HepG2 (cell line): ENCODE data around the gene PCYT2. TPM values are rescaled to one million over a fixed set of nuclear protein-coding genes. Genes with fewer than 3 reads are reported as not detected.

Experiments
- ARID3A ChIP-seq: IDR thresholded peaks from 2 replicates; pipeline ENCODE4 v1.6.1; 2012; ENCODE audit warnings: low read depth, low read length, improper control_type of control experiment
- BHLHE40 ChIP-seq: IDR thresholded peaks from 2 replicates; pipeline ENCODE4 v1.6.1; 2011; ENCODE audit warnings: low read length, improper control_type of control experiment
- BRCA1 ChIP-seq: sonication (generic); formaldehyde crosslinking; IDR thresholded peaks from 2 replicates; pipeline ENCODE4 v1.4.0; 2020; ENCODE audit warnings: missing genetic modification reagents
- ERF ChIP-seq: IDR thresholded peaks from 2 replicates; pipeline ENCODE4 v1.6.1; 2018; ENCODE audit warnings: missing biosample characterization, missing genetic modification reagents
- GTF3A ChIP-seq: sonication (generic); formaldehyde crosslinking; conservative IDR thresholded peaks from 2 replicates; pipeline ENCODE4 v1.4.0; 2020; ENCODE audit warnings: mild to moderate bottlenecking, missing genetic modification reagents
- HDAC2 ChIP-seq: sonication (generic); formaldehyde crosslinking; IDR thresholded peaks from 2 replicates; pipeline ENCODE4 v1.4.0; 2020; ENCODE audit warnings: missing genetic modification reagents
- HMG20B ChIP-seq: conservative IDR thresholded peaks from 2 replicates; pipeline ENCODE4 v1.6.1; 2016; ENCODE audit warnings: missing genetic modification reagents, missing compliant biosample characterization
- MBNL3 ChIP-seq: fragments of 250-450 bp; sonication (Bioruptor Pico); conservative IDR thresholded peaks from 2 replicates; pipeline ENCODE4 v1.8.0; 2022; ENCODE audit warnings: mild to moderate bottlenecking, inconsistent platforms
- NKX3-1 ChIP-seq: sonication (generic); formaldehyde crosslinking; IDR thresholded peaks from 2 replicates; pipeline ENCODE4 v1.5.0; 2020; ENCODE audit warnings: missing genetic modification reagents
- PREB ChIP-seq: sonication (generic); formaldehyde crosslinking; IDR thresholded peaks from 2 replicates; pipeline ENCODE4 v1.4.0; 2020; ENCODE audit warnings: missing genetic modification reagents
- PRPF4 ChIP-seq: fragments of 200-400 bp; formaldehyde crosslinking; IDR thresholded peaks from 2 replicates; pipeline ENCODE4 v1.6.1; 2016; ENCODE audit warnings: low read length, low read depth; ENCODE audit not compliant: poor library complexity, severe bottlenecking
- RCOR2 ChIP-seq: IDR thresholded peaks from 2 replicates; pipeline ENCODE4 v1.6.1; 2016; ENCODE audit warnings: missing biosample characterization, missing genetic modification reagents
- RFX3 ChIP-seq: IDR thresholded peaks from 2 replicates; pipeline ENCODE4 v1.6.1; 2016; ENCODE audit warnings: missing biosample characterization, missing genetic modification reagents
- STAT6 ChIP-seq: sonication (generic); formaldehyde crosslinking; IDR thresholded peaks from 2 replicates; pipeline ENCODE4 v1.4.0; 2020; ENCODE audit warnings: missing genetic modification reagents, mild to moderate bottlenecking, borderline replicate concordance
- TFDP1 ChIP-seq: IDR thresholded peaks from 2 replicates; pipeline ENCODE4 v1.6.1; 2016; ENCODE audit warnings: missing compliant biosample characterization, missing genetic modification reagents, borderline replicate concordance
- TOE1 ChIP-seq: sonication (generic); formaldehyde crosslinking; IDR thresholded peaks from 2 replicates; pipeline ENCODE4 v1.4.0; 2020; ENCODE audit warnings: mild to moderate bottlenecking, missing genetic modification reagents
- WIZ ChIP-seq: sonication (generic); formaldehyde crosslinking; IDR thresholded peaks from 2 replicates; pipeline ENCODE4 v1.5.1; 2020; ENCODE audit warnings: mild to moderate bottlenecking, missing genetic modification reagents
- ZNF124 ChIP-seq: sonication (generic); formaldehyde crosslinking; IDR thresholded peaks from 2 replicates; pipeline ENCODE4 v1.4.0; 2020; ENCODE audit warnings: missing genetic modification reagents
- ZNF24 ChIP-seq: fragments of 450-650 bp; IDR thresholded peaks from 2 replicates; pipeline ENCODE4 v1.6.1; 2017; ENCODE audit warnings: antibody characterized with exemption, mild to moderate bottlenecking
- ZNF350 ChIP-seq: sonication (generic); formaldehyde crosslinking; IDR thresholded peaks from 2 replicates; pipeline ENCODE4 v1.4.0; 2020; ENCODE audit warnings: mild to moderate bottlenecking, low read depth, missing genetic modification reagents, borderline replicate concordance
- ZNF597 ChIP-seq: sonication (generic); formaldehyde crosslinking; IDR thresholded peaks from 2 replicates; pipeline ENCODE4 v1.5.0; 2020; ENCODE audit warnings: missing genetic modification reagents
- ZNF616 ChIP-seq: sonication (generic); formaldehyde crosslinking; IDR thresholded peaks from 2 replicates; pipeline ENCODE4 v1.5.0; 2020; ENCODE audit warnings: low read depth, mild to moderate bottlenecking, missing genetic modification reagents
- ZNF678 ChIP-seq: sonication (generic); formaldehyde crosslinking; IDR thresholded peaks from 2 replicates; pipeline ENCODE4 v1.4.0; 2020; ENCODE audit warnings: mild to moderate bottlenecking, missing genetic modification reagents
- ZNF772 ChIP-seq: sonication (generic); formaldehyde crosslinking; IDR thresholded peaks from 2 replicates; pipeline ENCODE4 v1.5.0; 2020; ENCODE audit warnings: mild to moderate bottlenecking, missing genetic modification reagents
- ZSCAN29 ChIP-seq: sonication (generic); formaldehyde crosslinking; conservative IDR thresholded peaks from 2 replicates; pipeline ENCODE4 v1.4.0; 2020; ENCODE audit warnings: mild to moderate bottlenecking, missing genetic modification reagents
- polyA plus RNA-seq, 8 experiments: library from polyadenylated mRNA; depleted of rRNA in 3 of 8; stranded (reverse) in 7 of 8; unstranded in 1 of 8; fragments of >200 nt; fragmentation: Illumina TruSeq in 4 of 8; extraction: Trizol in 4 of 8; gene quantifications; 2 replicates each; pipeline versions ENCODE4 v1.2.1 to v1.2.3, GENCODE V29; 2011 to 2016; ENCODE audit warnings: low read depth in 4 of 8, missing spikeins in 1 of 8, mixed read lengths in 1 of 8; ENCODE audit not compliant: insufficient read depth in 1 of 8
- total RNA-seq, 5 experiments: library from RNA; depleted of rRNA; stranded (reverse); fragments of >200 nt; fragmentation: Illumina TruSeq; extraction: Trizol; gene quantifications; 2 replicates each; pipeline ENCODE4 v1.2.3, GENCODE V29; 2016; ENCODE audit warnings: low read depth in 1 of 5

Gene PCYT2
- total and polyA plus RNA-seq, 2 of the 13 experiments (the other 11 are each of a cell fraction or from before 2014, with no cell fraction given) = 147 to 297 TPM

GRCh38 chr17:81867991-81868673 is 43.1 kb downstream of the PCYT2 start (continued):
- TF ChIP-seq PREB (CRISPR knock-in tag) (no peak), ZNF350 (CRISPR knock-in tag) (no peak; the same call in 1 of the 2 replicates), ZNF597 (no peak), RCOR2 (no peak), ZNF678 (CRISPR knock-in tag) (no peak), ZSCAN29 (CRISPR knock-in tag) (no peak; the same call in 1 of the 2 replicates), ERF (CRISPR knock-in tag) (0 out of 2 replicates have a peak, but pooled peaks have one; percentile 8), ZNF616 (CRISPR knock-in tag) (no peak), ZNF124 (CRISPR knock-in tag) (no peak), ZNF24 (no peak), RFX3 (no peak), ZNF772 (no peak), ARID3A (no peak), PRPF4 (no peak), BRCA1 (CRISPR knock-in tag) (no peak), MBNL3 (CRISPR knock-in tag) (no peak), HDAC2 (CRISPR knock-in tag) (no peak), NKX3-1 (CRISPR knock-in tag) (no peak), WIZ (no peak), STAT6 (CRISPR knock-in tag) (no peak), TFDP1 (CRISPR knock-in tag) (no peak), BHLHE40 (no peak), TOE1 (CRISPR knock-in tag) (no peak), GTF3A (CRISPR knock-in tag) (no peak), HMG20B (CRISPR knock-in tag) (no peak)
